A549 (cell line): ENCODE measurements around the gene AP5B1.

Experiments used
- CEBPB ChIP-seq, 2 experiments: fragments of >200 bp in 1 of 2; sonication (Bioruptor Twin) in 1 of 2; formaldehyde crosslinking in 1 of 2; IDR thresholded peaks; 2 replicates each; pipeline ENCODE4 v1.6.1; 2012 to 2016
- EP300 ChIP-seq, 2 experiments: fragments of >200 bp; sonication (Bioruptor Twin); formaldehyde crosslinking; IDR thresholded peaks; 2 replicates in 1 of 2; 3 replicates in 1 of 2; pipeline ENCODE4 v1.6.1; 2016 to 2017
- FOSL2 ChIP-seq, 2 experiments: fragments of 450-650 bp in 1 of 2; fragments of >200 bp in 1 of 2; sonication (Bioruptor Twin) in 1 of 2; formaldehyde crosslinking; IDR thresholded peaks; 2 replicates each; pipeline versions ENCODE4 v1.5.0 to v1.6.1; 2016 to 2020; ENCODE audit warnings: mild to moderate bottlenecking in 1 of 2, moderate library complexity in 1 of 2
- JUN ChIP-seq, 2 experiments: fragments of >200 bp; sonication (Bioruptor Twin); formaldehyde crosslinking; IDR thresholded peaks; 2 replicates in 1 of 2; 3 replicates in 1 of 2; pipeline ENCODE4 v1.6.1; 2016 to 2017
- KDM1A ChIP-seq: fragments of 200-600 bp; sonication (generic); IDR thresholded peaks from 2 replicates; pipeline ENCODE4 v1.6.1; 2016; ENCODE audit warnings: low read depth, mild to moderate bottlenecking
- MAZ ChIP-seq: fragments of 150-350 bp; IDR thresholded peaks from 2 replicates; pipeline ENCODE4 v1.6.1; 2014; ENCODE audit warnings: antibody characterized with exemption, low read depth, low read length, borderline replicate concordance
- POLR2A ChIP-seq: IDR thresholded peaks from 2 replicates; pipeline ENCODE4 v1.6.1; 2012; ENCODE audit warnings: mild to moderate bottlenecking, low read length
- POLR2AphosphoS2 ChIP-seq: conservative IDR thresholded peaks from 2 replicates; pipeline ENCODE4 v1.6.1; 2012; ENCODE audit warnings: low read length, improper control_type of control experiment, inconsistent platforms
- RCOR1 ChIP-seq: fragments of 150-350 bp; IDR thresholded peaks from 2 replicates; pipeline ENCODE4 v1.6.1; 2014; ENCODE audit warnings: antibody characterized with exemption, low read length, low read depth
- SMC3 ChIP-seq: fragments of >200 bp; sonication (Bioruptor Twin); formaldehyde crosslinking; IDR thresholded peaks from 3 replicates; pipeline ENCODE4 v1.6.1; 2018; ENCODE audit warnings: inconsistent platforms
- TF ChIP-seq, protein P1 (sequence below): fragments of >200 bp; sonication (Bioruptor Twin); formaldehyde crosslinking; IDR thresholded peaks from 3 replicates; pipeline ENCODE4 v1.5.1; 2016
- TF ChIP-seq, protein P2 (sequence below): IDR thresholded peaks from 2 replicates; pipeline ENCODE4 v1.6.1; 2012
- TF ChIP-seq, protein P3 (sequence below): fragments of 200-600 bp; sonication (generic); IDR thresholded peaks from 2 replicates; pipeline ENCODE4 v1.6.1; 2016; ENCODE audit warnings: antibody characterized with exemption, mild to moderate bottlenecking, moderate library complexity
- TF ChIP-seq, protein P4 (sequence below): IDR thresholded peaks from 2 replicates; pipeline ENCODE4 v1.6.1; 2012

DNA sequence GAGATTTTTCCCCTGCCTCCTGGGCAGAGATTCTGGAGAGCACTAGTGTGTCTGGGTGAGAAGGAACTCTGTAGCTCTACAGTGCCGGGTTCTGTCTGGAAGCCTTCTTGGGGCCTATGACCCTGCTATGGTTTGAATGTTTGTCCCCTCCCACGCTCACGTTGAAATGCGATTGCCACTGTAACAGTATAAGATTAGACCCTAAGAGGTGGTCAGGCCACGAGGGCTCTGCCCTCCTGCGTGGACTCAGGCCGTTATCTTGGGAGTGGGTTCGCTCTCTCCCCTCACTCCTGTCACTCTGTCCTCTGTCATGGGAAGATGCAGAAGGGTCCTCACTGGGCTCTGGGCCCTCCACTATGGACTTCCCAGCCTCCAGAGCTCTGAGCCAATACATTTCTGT, 3.5 kb downstream of the AP5B1 start:
- TF ChIP-seq, protein P1, sequence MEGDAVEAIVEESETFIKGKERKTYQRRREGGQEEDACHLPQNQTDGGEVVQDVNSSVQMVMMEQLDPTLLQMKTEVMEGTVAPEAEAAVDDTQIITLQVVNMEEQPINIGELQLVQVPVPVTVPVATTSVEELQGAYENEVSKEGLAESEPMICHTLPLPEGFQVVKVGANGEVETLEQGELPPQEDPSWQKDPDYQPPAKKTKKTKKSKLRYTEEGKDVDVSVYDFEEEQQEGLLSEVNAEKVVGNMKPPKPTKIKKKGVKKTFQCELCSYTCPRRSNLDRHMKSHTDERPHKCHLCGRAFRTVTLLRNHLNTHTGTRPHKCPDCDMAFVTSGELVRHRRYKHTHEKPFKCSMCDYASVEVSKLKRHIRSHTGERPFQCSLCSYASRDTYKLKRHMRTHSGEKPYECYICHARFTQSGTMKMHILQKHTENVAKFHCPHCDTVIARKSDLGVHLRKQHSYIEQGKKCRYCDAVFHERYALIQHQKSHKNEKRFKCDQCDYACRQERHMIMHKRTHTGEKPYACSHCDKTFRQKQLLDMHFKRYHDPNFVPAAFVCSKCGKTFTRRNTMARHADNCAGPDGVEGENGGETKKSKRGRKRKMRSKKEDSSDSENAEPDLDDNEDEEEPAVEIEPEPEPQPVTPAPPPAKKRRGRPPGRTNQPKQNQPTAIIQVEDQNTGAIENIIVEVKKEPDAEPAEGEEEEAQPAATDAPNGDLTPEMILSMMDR, result no peak
- TF ChIP-seq CEBPB (IDR thresholded peaks at IDR 0.05), result no peak
- TF ChIP-seq MAZ, result no peak
- TF ChIP-seq, protein P2, sequence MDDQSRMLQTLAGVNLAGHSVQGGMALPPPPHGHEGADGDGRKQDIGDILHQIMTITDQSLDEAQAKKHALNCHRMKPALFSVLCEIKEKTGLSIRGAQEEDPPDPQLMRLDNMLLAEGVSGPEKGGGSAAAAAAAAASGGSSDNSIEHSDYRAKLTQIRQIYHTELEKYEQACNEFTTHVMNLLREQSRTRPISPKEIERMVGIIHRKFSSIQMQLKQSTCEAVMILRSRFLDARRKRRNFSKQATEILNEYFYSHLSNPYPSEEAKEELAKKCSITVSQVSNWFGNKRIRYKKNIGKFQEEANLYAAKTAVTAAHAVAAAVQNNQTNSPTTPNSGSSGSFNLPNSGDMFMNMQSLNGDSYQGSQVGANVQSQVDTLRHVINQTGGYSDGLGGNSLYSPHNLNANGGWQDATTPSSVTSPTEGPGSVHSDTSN, result no peak
- TF ChIP-seq, protein P3, sequence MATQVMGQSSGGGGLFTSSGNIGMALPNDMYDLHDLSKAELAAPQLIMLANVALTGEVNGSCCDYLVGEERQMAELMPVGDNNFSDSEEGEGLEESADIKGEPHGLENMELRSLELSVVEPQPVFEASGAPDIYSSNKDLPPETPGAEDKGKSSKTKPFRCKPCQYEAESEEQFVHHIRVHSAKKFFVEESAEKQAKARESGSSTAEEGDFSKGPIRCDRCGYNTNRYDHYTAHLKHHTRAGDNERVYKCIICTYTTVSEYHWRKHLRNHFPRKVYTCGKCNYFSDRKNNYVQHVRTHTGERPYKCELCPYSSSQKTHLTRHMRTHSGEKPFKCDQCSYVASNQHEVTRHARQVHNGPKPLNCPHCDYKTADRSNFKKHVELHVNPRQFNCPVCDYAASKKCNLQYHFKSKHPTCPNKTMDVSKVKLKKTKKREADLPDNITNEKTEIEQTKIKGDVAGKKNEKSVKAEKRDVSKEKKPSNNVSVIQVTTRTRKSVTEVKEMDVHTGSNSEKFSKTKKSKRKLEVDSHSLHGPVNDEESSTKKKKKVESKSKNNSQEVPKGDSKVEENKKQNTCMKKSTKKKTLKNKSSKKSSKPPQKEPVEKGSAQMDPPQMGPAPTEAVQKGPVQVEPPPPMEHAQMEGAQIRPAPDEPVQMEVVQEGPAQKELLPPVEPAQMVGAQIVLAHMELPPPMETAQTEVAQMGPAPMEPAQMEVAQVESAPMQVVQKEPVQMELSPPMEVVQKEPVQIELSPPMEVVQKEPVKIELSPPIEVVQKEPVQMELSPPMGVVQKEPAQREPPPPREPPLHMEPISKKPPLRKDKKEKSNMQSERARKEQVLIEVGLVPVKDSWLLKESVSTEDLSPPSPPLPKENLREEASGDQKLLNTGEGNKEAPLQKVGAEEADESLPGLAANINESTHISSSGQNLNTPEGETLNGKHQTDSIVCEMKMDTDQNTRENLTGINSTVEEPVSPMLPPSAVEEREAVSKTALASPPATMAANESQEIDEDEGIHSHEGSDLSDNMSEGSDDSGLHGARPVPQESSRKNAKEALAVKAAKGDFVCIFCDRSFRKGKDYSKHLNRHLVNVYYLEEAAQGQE, result no peak
- no peak for TF ChIP-seq FOSL2 (IDR thresholded peaks at IDR 0.05)
- no peak for TF ChIP-seq FOSL2 (CRISPR knock-in tag; IDR thresholded peaks at IDR 0.05)
- TF ChIP-seq POLR2A, result no peak
- TF ChIP-seq JUN (IDR thresholded peaks at IDR 0.05), result no peak
- TF ChIP-seq SMC3, result no peak
- TF ChIP-seq KDM1A, result no peak
- TF ChIP-seq, protein P4, sequence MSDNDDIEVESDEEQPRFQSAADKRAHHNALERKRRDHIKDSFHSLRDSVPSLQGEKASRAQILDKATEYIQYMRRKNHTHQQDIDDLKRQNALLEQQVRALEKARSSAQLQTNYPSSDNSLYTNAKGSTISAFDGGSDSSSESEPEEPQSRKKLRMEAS, result no peak
- TF ChIP-seq EP300 (IDR thresholded peaks at IDR 0.05), result no peak
- no peak for TF ChIP-seq POLR2AphosphoS2
- no peak for TF ChIP-seq RCOR1
